ENCODE results near the gene RNF25. TPM values are rescaled to one million over a fixed set of nuclear protein-coding genes. Genes with fewer than 3 reads are reported as not detected.
A peak's percentile ranks its signal among the peaks of the same experiment; 100 is the strongest.
"Not testable (repeated sequence)": the region's sequence is repeated elsewhere in the genome, so short reads cannot be mapped to it uniquely, and the experiment has no call there.

The RNF25 gene
- total RNA-seq, 2 experiments from 2014 or later: 9.6 to 10.4 TPM

- peaks cover 4% of the 10 kb centered on the region for H3K36me3 Mint-ChIP-seq (ENCODE audit: low read depth)
- H3K4me1 Mint-ChIP-seq (ENCODE audit: low read depth): peaks cover 15% of the 10 kb centered on the region
- intact Hi-C loops (cut with micrococcal nuclease): loop anchor here (1.0 to 10.0 kb wide), 13 partner anchors 40 to 677 kb away; partner anchors contain the start of genes AAMP, ANKZF1, ATG9A and BCS1L
- H3K9me3 Mint-ChIP-seq: no peaks in the 10 kb centered on the region
- peak within 1 kb of the TSS; percentile 80 for H3K27ac Mint-ChIP-seq
- peaks cover 3% of the 10 kb centered on the region for H3K27me3 Mint-ChIP-seq (ENCODE audit: low read depth)
- H3K4me3 Mint-ChIP-seq: peak within 1 kb of the TSS; percentile 98
- CTCF ChIA-PET: interaction anchor here (0.6 to 2.3 kb wide), 20 partner anchors 10 to 590 kb away, joined by 3 to 11 read pairs (median 4); partner anchors contain the start of genes RNF25 and STK36
- peak; percentile 99 for DNase-seq
Measured at GRCh38 chr2:218710687-218711549, 39.1 kb upstream of the RNF25 start, which contains the start of gene TTLL4. Gene TTLL4, plus strand, starts transcription at chr2:218710835. Its CDS starts 26,842 bp downstream, at chr2:218737677.

DNA sequence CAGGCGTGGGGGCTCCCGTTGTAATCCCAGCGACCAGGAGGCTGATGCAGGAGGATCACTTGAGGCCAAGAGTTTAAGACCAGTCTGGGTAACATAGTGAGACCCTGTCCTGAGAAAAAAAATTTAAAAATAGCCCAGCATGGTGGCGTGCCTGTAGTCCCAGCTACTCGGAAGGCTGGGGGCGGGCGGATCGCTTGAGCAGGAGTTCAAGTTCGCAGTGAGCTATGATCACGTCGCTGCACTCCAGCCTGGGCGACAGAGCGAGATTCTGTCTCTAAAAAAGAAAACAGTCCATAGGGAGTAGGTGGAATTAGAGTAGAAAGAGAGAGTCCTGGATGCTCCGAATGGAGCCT lies 38.5 kb upstream of the RNF25 start:
- intact Hi-C loops (cut with micrococcal nuclease): loop anchor here (1.0 to 10.0 kb wide), 13 partner anchors 39 to 678 kb away; partner anchors contain the start of genes AAMP, ANKZF1, ATG9A and BCS1L

DNA sequence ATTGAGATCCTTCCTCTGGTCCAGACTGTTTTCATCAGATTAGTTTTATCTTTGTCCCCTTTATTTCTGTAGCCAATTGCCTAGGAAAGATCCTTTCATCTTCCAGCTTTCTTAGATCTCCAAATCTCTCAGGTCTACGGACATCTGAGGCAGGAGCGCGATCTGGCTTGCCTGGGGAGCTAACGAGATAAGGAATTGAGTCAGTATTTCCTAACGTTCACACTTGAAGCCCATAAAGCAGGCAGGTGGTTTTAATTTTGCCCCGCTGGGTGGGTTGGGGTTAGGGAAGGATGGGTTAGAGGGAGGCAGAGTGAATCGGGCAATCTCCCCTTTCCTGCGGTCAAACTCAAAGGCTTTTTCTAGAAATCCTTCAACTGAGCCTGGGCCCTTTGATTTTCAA lies 38.1 kb upstream of the RNF25 start:
- peaks cover 3% of the 10 kb centered on the region for H3K27me3 Mint-ChIP-seq (ENCODE audit: low read depth)
- H3K27ac Mint-ChIP-seq: no peak overlapping the region
- peaks cover 1% of the 10 kb centered on the region for H3K36me3 Mint-ChIP-seq (ENCODE audit: low read depth)
- CTCF ChIA-PET: interaction anchor here (0.6 to 2.3 kb wide), 19 partner anchors 9 to 591 kb away, joined by 3 to 11 read pairs (median 4); partner anchors contain the start of genes RNF25 and STK36
- H3K4me1 Mint-ChIP-seq (ENCODE audit: low read depth): peaks cover 15% of the 10 kb centered on the region
- H3K4me3 Mint-ChIP-seq: peak overlapping the region; percentile 33
- intact Hi-C loops (cut with micrococcal nuclease): loop anchor here (1.0 to 10.0 kb wide), 13 partner anchors 39 to 678 kb away; partner anchors contain the start of genes AAMP, ANKZF1, ATG9A and BCS1L
- DNase-seq: no peak
- H3K9me3 Mint-ChIP-seq: no peaks in the 10 kb centered on the region

More for the DNA sequence above, 38.5 kb upstream of the RNF25 start:
- H3K9me3 Mint-ChIP-seq: no peaks in the 10 kb centered on the region
- CTCF ChIA-PET: interaction anchor here (0.6 to 2.3 kb wide), 20 partner anchors 10 to 590 kb away, joined by 3 to 11 read pairs (median 4); partner anchors contain the start of genes RNF25 and STK36
- peaks cover 15% of the 10 kb centered on the region for H3K4me1 Mint-ChIP-seq (ENCODE audit: low read depth)
- H3K27me3 Mint-ChIP-seq (ENCODE audit: low read depth): peaks cover 3% of the 10 kb centered on the region
- peak overlapping the region; percentile 98 for H3K4me3 Mint-ChIP-seq
- DNase-seq: no peak
- no peak overlapping the region for H3K27ac Mint-ChIP-seq
- peaks cover 1% of the 10 kb centered on the region for H3K36me3 Mint-ChIP-seq (ENCODE audit: low read depth)

DNA sequence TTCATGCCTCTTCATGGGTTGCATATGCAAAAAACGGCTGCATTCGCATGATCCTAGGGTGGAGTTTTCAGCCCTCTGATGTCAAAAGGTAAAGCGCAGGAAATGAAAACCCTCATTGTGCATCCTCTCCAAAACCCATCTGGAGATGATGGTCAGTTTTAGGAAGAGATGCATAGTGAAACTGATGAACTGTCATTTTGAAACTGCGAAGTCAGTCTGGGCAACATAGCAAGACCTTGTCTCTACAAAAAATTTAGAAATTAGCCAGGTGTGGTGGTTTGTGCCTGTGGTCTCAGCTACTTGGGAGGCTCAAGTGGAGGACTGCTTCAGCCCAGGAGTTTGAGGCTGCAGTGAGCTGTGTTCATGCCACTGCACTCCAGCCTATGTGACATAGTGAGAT lies 36.3 kb upstream of the RNF25 start:
- peaks cover 8% of the 10 kb centered on the region for H3K4me1 Mint-ChIP-seq (ENCODE audit: low read depth)
- peaks cover 3% of the 10 kb centered on the region for H3K27me3 Mint-ChIP-seq (ENCODE audit: low read depth)
- peaks cover 1% of the 10 kb centered on the region for H3K36me3 Mint-ChIP-seq (ENCODE audit: low read depth)
- intact Hi-C loops (cut with micrococcal nuclease): no loop called here
- no peak overlapping the region for H3K27ac Mint-ChIP-seq
- no peaks in the 10 kb centered on the region for H3K9me3 Mint-ChIP-seq
- H3K4me3 Mint-ChIP-seq: no peak overlapping the region
- CTCF ChIA-PET: interaction anchor here (0.6 to 1.7 kb wide), 3 partner anchors 21 to 190 kb away, joined by 3 to 7 read pairs (median 4); no protein-coding TSS in a partner anchor
- DNase-seq: no peak

GRCh38 chr2:218703341-218703740 lies 31.5 kb upstream of the RNF25 start:
- H3K4me1 Mint-ChIP-seq (ENCODE audit: low read depth): no peaks in the 10 kb centered on the region
- no peak overlapping the region for H3K4me3 Mint-ChIP-seq
- peaks cover 2% of the 10 kb centered on the region for H3K36me3 Mint-ChIP-seq (ENCODE audit: low read depth)
- H3K9me3 Mint-ChIP-seq: no peaks in the 10 kb centered on the region
- CTCF ChIA-PET: no interaction called here
- H3K27ac Mint-ChIP-seq: no peak overlapping the region
- intact Hi-C loops (cut with micrococcal nuclease): no loop called here
- DNase-seq: no peak
- H3K27me3 Mint-ChIP-seq (ENCODE audit: low read depth): peaks cover 3% of the 10 kb centered on the region

DNA sequence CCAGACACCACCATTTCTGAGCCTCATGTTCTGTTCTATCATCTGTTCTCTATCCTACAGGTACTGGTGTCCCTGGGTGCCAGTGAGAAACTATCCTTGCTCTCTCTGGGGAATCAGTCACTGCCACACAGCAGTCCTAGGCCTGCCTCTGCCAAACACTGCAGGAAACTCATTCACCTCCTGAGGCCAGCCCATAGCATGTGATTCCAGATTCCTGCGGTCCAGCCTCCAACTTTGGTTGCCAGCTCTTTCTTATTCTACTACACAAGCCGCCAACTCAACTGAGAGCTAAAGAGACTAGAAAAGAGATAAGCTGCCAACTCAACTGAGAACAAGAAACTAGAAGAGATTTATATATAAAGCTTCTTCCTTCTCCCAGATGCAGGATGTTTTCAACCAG lies 30.0 kb upstream of the RNF25 start:
- CTCF ChIA-PET: no interaction called here
- DNase-seq: no peak
- Mint-ChIP-seq H3K4me1 (ENCODE audit: low read depth) (no peaks in the 10 kb centered on the region), H3K4me3 (no peak overlapping the region), H3K9me3 (no peaks in the 10 kb centered on the region), H3K27ac (no peak overlapping the region), H3K27me3 (ENCODE audit: low read depth) (no peaks in the 10 kb centered on the region), H3K36me3 (ENCODE audit: low read depth) (peaks cover 2% of the 10 kb centered on the region)
- intact Hi-C loops (cut with micrococcal nuclease): no loop called here

- Mint-ChIP-seq H3K4me1 (ENCODE audit: low read depth) (no peaks in the 10 kb centered on the region), H3K4me3 (no peak overlapping the region), H3K9me3 (no peaks in the 10 kb centered on the region), H3K27me3 (ENCODE audit: low read depth) (no peaks in the 10 kb centered on the region), H3K27ac (no peak overlapping the region), H3K36me3 (ENCODE audit: low read depth) (peaks cover 2% of the 10 kb centered on the region)
- no peak for DNase-seq
- intact Hi-C loops (cut with micrococcal nuclease): no loop called here
- CTCF ChIA-PET: interaction anchor here (1.7 kb wide), 1 partner anchor 12 kb away, joined by 5 read pairs; no protein-coding TSS in a partner anchor
Measured at GRCh38 chr2:218698885-218699284, 27.1 kb upstream of the RNF25 start.

- CTCF ChIA-PET: interaction anchor here (0.5 to 1.2 kb wide), 3 partner anchors 10 to 421 kb away, joined by 4 to 6 read pairs (median 4); no protein-coding TSS in a partner anchor
- peaks cover 2% of the 10 kb centered on the region for H3K36me3 Mint-ChIP-seq (ENCODE audit: low read depth)
- no peak for DNase-seq
- H3K27ac Mint-ChIP-seq: no peak overlapping the region
- H3K4me1 Mint-ChIP-seq (ENCODE audit: low read depth): no peaks in the 10 kb centered on the region
- H3K9me3 Mint-ChIP-seq: no peaks in the 10 kb centered on the region
- intact Hi-C loops (cut with micrococcal nuclease): no loop called here
- H3K27me3 Mint-ChIP-seq (ENCODE audit: low read depth): no peaks in the 10 kb centered on the region
- H3K4me3 Mint-ChIP-seq: no peak overlapping the region
Measured at GRCh38 chr2:218694405-218695145, 22.8 kb upstream of the RNF25 start.

- H3K4me3 Mint-ChIP-seq: no peak overlapping the region
- CTCF ChIA-PET: no interaction called here
- DNase-seq: no peak
- no peak overlapping the region for H3K27ac Mint-ChIP-seq
- no peaks in the 10 kb centered on the region for H3K36me3 Mint-ChIP-seq (ENCODE audit: low read depth)
- H3K4me1 Mint-ChIP-seq (ENCODE audit: low read depth): peaks cover 2% of the 10 kb centered on the region
- no peaks in the 10 kb centered on the region for H3K27me3 Mint-ChIP-seq (ENCODE audit: low read depth)
- intact Hi-C loops (cut with micrococcal nuclease): no loop called here
- H3K9me3 Mint-ChIP-seq: no peaks in the 10 kb centered on the region
Measured at GRCh38 chr2:218691234-218691633, 19.4 kb upstream of the RNF25 start.

DNA sequence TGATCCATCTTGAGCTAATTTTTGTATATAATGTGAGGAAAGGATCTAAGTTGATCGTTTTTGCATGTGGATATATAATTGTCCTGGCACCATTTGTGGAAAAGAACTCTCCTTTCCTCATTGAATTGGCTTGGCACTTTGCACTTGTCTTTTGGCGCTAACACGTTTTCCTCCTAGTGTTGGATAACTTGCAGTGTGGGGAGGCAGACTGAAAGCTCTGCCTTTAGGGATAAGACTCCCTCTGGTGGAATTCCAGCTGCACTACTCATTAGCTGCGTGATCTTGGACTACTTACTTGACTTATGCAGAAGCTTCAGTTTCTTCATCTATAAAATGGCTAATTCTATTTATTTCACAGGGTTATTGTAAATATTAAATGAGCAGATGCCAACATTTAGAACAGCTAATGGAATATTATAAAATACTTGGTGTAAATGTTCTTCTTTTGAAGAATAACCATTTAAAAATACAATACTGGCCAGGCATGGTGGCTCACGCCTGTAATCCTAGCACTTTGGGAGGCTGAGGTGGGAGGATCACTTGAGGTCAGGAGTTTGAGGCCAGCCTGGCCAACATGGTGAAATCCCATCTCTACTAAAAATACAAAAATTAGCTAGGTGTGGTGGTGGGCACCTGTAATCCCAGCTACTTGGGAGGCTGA lies 15.7 kb upstream of the RNF25 start:
- CTCF ChIA-PET: interaction anchor here (0.6 to 2.4 kb wide), 16 partner anchors 11 to 414 kb away, joined by 3 to 14 read pairs (median 4); partner anchors contain the start of genes BCS1L, RNF25, STK36 and ZNF142
- H3K27ac Mint-ChIP-seq; H3K9me3 Mint-ChIP-seq; H3K4me3 Mint-ChIP-seq; H3K4me1 Mint-ChIP-seq (ENCODE audit: low read depth); H3K36me3 Mint-ChIP-seq (ENCODE audit: low read depth); H3K27me3 Mint-ChIP-seq (ENCODE audit: low read depth): not testable (repeated sequence)
- intact Hi-C loops (cut with micrococcal nuclease): loop anchor here (1.0 kb wide), 2 partner anchors 29 to 281 kb away; no protein-coding TSS in a partner anchor
- peak; percentile 56 for DNase-seq

GRCh38 chr2:218680061-218680460 lies 8.3 kb upstream of the RNF25 start:
- CTCF ChIA-PET: no interaction called here

More at GRCh38 chr2:218680061-218680460, 8.3 kb upstream of the RNF25 start:
- no peaks in the 10 kb centered on the region for H3K9me3 Mint-ChIP-seq
- H3K4me1 Mint-ChIP-seq (ENCODE audit: low read depth): no peaks in the 10 kb centered on the region
- no peaks in the 10 kb centered on the region for H3K27me3 Mint-ChIP-seq (ENCODE audit: low read depth)
- H3K36me3 Mint-ChIP-seq (ENCODE audit: low read depth): peaks cover 6% of the 10 kb centered on the region
- no peak for DNase-seq
- H3K27ac Mint-ChIP-seq: no peak overlapping the region
- intact Hi-C loops (cut with micrococcal nuclease): no loop called here
- H3K4me3 Mint-ChIP-seq: no peak overlapping the region
